ENCODE results near the gene INKA1. TPM values are rescaled to one million over a fixed set of nuclear protein-coding genes. Genes with fewer than 3 reads are reported as not detected.

Gene INKA1
- 5.8 and 7.6 TPM in 2 replicates for total RNA-seq

GRCh38 chr3:49802719-49803464, at the start of gene INKA1:
INKA1 (plus strand) TSS chr3:49803261; CDS start chr3:49803393, 132 bp downstream.

DNA sequence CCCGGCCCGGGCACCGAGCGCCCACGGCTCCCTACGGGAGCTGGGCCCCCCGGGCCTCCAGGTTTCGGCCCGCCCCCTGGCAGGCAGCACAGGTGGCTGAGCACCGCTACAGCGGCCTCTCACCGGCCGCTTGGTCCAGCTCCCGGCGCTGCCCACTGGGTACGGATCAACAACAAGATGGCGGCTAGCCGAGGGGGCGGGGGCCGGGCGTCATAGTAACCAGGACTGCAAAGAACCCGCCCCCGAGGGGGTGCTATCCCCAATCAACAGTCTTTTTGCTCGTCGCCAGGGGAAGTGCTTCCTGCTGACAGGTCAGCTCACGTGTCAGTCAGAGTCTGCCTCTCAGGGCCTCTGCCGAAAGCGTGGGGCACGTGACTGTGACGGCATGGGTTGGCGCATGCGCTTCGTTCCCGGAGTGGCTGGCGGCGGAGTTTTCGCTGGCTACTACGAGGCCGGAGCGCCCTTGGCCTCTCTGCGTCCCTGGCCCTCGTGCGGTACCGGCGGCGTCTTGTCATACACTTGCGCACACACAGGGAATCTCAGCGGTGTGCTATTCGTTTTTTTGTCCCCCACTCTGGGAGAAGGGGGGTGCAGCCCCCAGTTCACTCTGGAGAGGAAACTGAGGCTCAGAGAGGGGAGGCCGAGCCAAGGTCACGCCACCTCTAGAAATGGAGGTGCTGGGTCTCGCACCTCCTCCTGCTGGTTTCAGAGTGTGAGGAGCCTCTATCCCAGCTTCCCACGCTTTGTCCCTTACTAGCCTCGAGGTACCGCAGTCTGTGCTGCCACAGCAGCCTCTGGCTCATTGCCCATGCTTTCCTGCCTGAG, 16.5 kb upstream of the INKA1 start, which contains the start of gene IP6K1:
IP6K1 (minus strand) TSS at position 186 of the 825 bp plus-strand sequence. CDS start 38,502 bp downstream, outside the sequence.

GRCh38 chr3:49799761-49800160, 3.3 kb upstream of the INKA1 start, which contains the start of gene CDHR4:
CDHR4 (minus strand) TSS chr3:49799873; CDS start chr3:49799812, 61 bp downstream.

DNA sequence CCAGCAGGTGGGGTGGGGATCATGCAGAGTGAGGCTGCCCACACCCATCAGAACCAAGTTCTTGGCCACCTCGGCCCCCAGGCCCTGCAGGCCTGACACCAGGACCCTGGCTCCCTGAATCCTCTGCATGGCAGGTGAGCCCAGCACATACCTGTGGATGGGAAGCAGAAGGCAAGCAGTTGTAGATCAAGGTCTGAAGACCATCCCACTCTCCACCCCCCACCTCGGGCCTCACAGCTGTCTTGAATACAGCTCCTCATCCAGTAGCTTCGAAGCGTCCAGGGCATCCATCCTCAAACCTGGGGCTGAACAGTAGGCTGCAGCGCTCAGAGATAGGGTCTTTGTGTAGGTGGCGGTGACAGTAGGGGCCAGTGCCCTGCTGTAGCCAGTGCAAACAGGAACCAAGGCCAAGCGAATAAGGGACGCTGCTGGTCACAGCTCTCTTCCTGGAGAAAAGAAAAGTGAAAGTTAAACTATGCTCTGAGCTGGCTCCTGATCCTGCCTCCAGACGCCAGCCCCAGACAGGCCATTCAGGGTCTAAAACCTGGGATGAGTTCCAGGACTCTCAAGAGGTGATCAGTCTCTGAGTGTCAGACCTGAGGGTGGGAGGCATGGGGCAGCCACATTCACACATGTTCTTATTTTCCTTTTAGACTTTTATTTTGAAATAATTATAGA, 10.6 kb downstream of the INKA1 start, which contains the start of gene UBA7:
UBA7 (minus strand) TSS at position 457 of the 678 bp plus-strand sequence; CDS start at position 291, 166 bp downstream.

Small RNAs within 50 kb of the gene (small RNA-seq; reads per million reads assigned to genes)
- not detected for gene COX6CP14

Other genes starting within 250 kb of the INKA1 start
- gene BSN, start 248.8 kb upstream of the INKA1 start, total RNA-seq, result 0.13 and 0.14 TPM in 2 replicates
- gene APEH, start 128.9 kb upstream of the INKA1 start, total RNA-seq, result 76.9 and 81.3 TPM in 2 replicates
- 1.1 and 2.3 TPM in 2 replicates for gene MST1, start 113.8 kb upstream of the INKA1 start, total RNA-seq
- 19.1 and 25.0 TPM in 2 replicates for gene RNF123, start 113.7 kb upstream of the INKA1 start, total RNA-seq
- 0.14 TPM in 1 of 2 replicates, not detected in the other for gene AMIGO3, start 83.6 kb upstream of the INKA1 start, total RNA-seq
- 39.8 and 42.0 TPM in 2 replicates for gene GMPPB, start 79.3 kb upstream of the INKA1 start, total RNA-seq
- 44.5 and 53.0 TPM in 2 replicates for gene IP6K1, start 16.7 kb upstream of the INKA1 start, total RNA-seq
- not detected in 2 replicates for gene CDHR4, start 3.4 kb upstream of the INKA1 start, total RNA-seq
- 20.9 and 33.5 TPM in 2 replicates for gene UBA7, start 10.7 kb downstream of the INKA1 start, total RNA-seq
- gene TRAIP, start 53.3 kb downstream of the INKA1 start, total RNA-seq, result 4.8 and 5.5 TPM in 2 replicates
- gene CAMKV, start 66.6 kb downstream of the INKA1 start, total RNA-seq, result not detected in 2 replicates
- 1.2 and 2.2 TPM in 2 replicates for gene MST1R, start 100.6 kb downstream of the INKA1 start, total RNA-seq
- 14.6 and 17.0 TPM in 2 replicates for gene MON1A, start 126.5 kb downstream of the INKA1 start, total RNA-seq
- 77.5 and 83.2 TPM in 2 replicates for gene RBM6, start 136.9 kb downstream of the INKA1 start, total RNA-seq

All from thoracic aorta endothelial cell (primary cell).